Stimulated activated CD8-positive, alpha-beta memory T cell treated with anti-CD3 and anti-CD28 coated beads, Interleukin-4, amount 100 ng/mL, for 24 hours (primary cell): ENCODE data around the gene TAP2.
"Not testable (repeated sequence)": the region's sequence is repeated elsewhere in the genome, so short reads cannot be mapped to it uniquely, and the experiment has no call there.

Source experiments
- DNase-seq: peaks from one replicate; pipeline ENCODE4 v3.0.0-alpha.2; 2020; ENCODE audit warnings: low read depth

TAP2 gene

DNA sequence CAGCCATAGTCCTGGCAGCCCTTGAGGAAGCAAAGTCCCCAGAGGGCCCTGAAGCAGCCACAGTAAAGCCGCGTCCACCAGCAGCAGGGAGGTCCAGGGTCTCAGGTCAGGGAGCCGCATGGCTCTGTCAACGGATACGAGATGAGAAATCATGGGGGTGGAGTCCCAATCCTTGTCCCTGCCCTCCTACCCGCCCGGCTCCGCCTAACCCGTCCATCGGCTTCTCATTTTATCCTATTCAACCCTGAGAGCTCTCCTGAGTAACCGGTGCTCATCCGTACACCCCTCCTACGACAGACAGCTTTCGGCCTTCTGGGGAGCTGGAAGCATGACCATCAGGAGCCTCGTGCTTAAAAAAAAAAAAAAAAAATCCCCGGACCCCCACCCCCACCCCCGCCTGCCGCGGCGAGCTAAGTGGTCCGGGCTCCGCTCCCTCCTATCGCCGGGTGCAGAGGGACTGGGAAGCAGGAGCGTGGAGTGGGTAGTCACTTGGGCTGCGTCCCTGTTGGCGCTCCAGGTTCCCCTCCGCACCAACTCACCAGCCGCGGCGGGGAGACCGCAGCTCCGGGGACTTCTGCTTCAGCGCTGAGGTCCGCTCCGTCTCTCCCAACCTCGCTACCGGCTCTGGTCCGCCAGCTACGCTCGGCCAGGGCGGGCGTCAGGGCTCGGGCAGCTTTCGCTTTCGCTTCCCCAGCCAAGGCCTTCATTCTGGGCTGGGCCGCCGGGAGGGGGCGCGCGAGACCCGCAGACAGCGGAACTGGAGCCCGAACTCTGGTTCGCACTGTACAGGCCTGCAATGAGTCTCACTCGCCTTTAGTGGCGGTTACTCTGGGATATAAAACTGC, at the start of gene TAP2:
Gene TAP2, minus strand, starts transcription at position 626 of the 845 bp plus-strand sequence. Its CDS starts 506 bp downstream, at position 120.
- peak; percentile 96 for DNase-seq

DNA sequence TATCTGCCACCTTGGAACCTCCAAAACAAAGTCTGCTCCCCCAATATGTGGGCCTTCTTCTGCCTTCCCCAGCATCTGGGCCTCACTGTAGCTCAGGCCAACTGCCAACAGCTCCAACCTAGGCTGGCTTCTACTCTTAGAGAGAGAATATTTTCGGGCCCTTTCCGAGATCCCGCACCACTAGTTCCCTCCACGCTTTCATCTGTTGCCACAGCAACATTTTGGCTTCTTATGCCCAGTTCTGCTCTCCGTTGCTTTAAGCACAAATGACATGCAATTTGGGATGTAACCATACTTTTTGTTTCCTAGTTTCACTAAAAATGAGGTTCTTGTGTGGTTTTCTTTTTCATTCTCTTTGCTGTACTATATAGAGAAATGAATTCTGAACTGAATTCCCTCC, 49.1 kb upstream of the TAP2 start:
- DNase-seq = no peak

DNA sequence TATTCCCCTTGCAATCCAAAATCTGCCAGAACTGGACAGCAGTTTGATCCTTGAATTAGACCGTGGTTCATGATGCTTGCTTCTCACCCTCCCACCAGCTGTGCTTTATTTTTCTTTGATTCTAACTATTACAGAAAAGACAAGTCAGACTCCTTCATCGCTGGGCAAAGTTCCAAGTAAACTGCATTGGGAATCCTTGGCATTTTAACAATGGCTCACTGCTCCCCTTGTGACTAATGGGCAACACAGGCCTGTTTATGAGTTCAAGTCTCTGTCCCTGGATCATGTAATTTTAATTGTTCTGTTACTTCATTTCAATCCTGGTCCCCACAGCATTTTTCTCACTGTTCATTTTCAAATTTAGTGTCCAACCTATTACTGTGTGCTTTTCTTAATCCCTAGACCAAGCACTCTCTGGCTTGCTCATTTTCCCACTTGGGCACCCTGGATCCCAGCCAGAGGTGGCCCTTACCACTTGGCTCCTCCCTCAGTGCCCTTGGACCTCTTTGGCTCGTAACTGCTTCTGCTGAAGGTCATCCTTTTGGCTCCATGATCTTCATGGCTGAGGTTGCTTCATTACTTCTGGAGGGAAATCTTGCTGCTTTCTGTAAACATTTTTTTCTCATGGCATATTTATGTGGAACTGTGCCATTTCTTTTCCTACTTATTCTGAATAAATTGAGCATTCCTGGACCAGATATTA, 48.3 kb upstream of the TAP2 start:
- DNase-seq = no peak

GRCh38 chr6:32885698-32886286, 47.3 kb upstream of the TAP2 start:
- no peak for DNase-seq

GRCh38 chr6:32883789-32884188, 45.2 kb upstream of the TAP2 start:
- DNase-seq = no peak

DNA sequence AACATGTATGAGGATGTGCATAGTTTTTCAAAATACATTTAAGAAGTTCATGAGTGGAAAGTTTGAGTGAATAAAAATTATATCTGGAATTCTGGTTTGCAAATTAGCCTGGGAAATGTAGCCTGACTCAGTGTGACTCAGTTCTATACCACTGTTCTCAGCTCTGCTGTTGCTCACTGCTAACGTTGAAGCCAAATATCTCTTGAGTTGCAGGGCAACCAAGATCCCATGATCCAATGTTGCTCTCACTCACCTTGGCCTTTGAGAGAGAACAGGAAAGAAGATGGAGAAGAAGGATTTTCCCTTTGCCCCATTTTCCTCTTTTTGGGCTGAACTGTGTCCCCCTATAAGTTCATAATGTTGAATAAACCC, 44.3 kb upstream of the TAP2 start:
- DNase-seq = no peak

- not testable (repeated sequence) for DNase-seq
Observed at GRCh38 chr6:32880962-32881361, 42.4 kb upstream of the TAP2 start.

DNA sequence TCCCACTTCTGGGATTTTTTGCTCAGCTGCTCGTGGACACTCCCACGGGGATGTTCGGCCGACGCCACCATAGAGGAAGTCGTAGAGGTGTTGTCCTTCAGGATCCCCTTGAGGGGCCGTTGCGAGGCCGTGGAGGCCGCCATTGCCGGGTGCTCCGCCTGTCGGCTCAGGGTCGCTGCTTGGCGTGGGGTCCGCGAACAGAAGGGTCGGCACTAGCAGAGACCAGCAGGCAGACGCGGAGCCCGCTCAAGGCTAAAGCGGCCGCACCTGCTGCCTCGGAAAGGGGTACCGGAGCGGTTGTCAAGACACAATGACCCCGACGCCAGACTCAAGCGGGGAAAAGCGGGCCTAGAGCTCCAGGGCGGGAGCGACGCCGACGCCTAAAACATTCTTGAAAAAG, 41.2 kb upstream of the TAP2 start:
- DNase-seq = no peak

- DNase-seq = no peak
Observed at GRCh38 chr6:32876603-32877002, 38.1 kb upstream of the TAP2 start.

- DNase-seq = not testable (repeated sequence)
Observed at GRCh38 chr6:32873947-32874346, 35.4 kb upstream of the TAP2 start.

GRCh38 chr6:32868257-32868788, 29.8 kb upstream of the TAP2 start:
- peak; percentile 77 for DNase-seq

DNA sequence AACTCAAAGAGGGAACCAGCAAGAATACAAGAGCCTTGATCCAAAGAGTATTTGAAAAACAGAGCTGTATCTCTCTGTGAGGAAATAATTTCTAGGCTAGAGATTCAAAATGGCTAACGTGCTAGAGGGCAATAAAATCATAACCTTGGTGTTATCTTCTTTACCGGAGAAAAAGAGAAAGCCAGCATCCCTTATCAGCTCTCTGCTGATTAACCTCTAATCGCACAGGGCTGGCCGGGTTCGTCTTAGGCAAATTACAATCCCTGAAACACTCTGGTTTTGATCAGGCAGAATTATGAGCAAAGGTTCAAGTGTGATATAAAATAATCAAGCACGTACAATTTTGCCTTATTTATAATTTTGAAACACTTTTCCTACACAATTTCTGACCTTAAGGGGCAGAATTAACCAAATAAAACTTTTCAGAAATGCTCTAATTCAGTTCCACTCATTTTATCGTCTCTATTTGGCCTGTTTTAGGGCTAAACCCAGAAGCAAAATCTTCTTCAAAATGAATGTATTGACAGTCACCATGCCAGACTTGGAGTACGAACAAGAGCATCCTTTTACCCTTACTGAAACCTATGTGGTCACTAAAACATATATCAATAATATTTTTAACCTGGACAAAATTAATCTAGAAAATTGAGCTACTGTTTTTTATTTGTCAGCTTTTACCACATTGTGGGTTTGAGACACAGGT, 29.2 kb upstream of the TAP2 start:
- DNase-seq = no peak

- no peak for DNase-seq
Observed at GRCh38 chr6:32867022-32867477, 28.5 kb upstream of the TAP2 start.

DNA sequence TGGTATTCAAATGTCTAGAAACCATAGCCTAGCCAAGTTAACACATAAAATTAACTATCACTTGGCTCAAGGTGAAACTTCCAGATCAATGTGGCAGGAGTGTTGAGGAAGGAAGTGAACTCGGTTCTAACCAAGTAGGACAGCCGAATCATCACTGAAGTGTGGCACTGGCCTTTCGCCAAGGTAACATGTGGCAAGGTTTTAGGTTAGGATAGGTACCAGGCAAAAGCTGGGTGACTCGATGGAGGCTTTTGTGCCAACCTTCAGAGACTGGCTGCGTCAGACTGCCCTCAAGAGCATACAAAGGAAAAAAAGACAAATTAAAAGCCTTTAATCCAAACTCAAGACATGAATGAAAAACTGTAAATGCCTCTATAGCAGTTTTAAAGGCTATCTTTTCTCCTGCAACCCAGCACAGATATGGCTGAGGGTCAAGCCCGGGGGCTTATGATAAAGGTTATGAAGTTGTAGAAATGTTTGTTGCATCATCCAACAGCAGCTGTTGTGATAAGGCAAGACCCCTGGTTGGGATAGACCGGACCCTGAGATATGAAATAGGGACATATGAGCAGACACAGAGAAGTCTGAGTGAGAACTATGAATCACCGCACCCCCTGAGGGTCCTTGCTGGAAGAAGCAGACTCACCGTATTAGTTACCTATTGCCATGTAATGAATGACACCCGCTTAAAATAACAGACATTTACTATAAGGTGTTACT, 27.3 kb upstream of the TAP2 start:
- no peak for DNase-seq

GRCh38 chr6:32862725-32863124, 24.2 kb upstream of the TAP2 start:
- no peak for DNase-seq

DNA sequence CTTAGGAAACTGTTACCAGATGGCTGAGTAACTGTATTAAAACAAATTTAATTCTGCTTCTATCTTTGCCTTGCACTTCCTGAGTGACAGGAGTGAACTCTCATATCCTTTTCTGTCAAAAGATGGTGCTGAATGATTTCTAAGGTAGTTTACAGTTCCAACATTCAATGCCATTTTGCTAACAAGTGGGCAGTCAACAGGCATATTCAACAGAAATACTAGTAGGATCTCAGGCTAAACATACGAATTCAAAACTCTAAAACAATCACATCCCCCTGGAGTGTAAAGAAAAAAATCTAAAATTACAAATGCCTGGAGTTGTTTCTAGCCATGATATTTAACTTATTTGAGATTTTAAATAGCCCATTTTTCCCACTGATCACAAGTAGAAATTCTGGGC, 22.1 kb upstream of the TAP2 start:
- DNase-seq = no peak

DNA sequence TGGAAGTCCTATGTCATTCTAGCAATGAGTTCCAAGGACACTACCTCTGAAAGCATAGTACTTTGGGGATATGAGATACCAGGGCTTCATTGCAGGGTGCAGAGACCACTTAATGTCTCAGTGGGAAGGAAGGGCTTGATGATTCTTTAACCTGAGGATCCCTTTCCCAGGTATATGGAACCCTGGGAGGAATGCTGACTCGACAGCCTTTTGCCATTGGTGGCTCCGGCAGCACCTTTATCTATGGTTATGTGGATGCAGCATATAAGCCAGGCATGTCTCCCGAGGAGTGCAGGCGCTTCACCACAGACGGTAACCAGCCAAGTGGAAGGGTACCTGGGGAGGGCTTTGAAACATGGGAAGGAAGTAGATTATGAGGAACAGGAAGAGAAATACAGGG, 19.7 kb upstream of the TAP2 start:
- no peak for DNase-seq

DNA sequence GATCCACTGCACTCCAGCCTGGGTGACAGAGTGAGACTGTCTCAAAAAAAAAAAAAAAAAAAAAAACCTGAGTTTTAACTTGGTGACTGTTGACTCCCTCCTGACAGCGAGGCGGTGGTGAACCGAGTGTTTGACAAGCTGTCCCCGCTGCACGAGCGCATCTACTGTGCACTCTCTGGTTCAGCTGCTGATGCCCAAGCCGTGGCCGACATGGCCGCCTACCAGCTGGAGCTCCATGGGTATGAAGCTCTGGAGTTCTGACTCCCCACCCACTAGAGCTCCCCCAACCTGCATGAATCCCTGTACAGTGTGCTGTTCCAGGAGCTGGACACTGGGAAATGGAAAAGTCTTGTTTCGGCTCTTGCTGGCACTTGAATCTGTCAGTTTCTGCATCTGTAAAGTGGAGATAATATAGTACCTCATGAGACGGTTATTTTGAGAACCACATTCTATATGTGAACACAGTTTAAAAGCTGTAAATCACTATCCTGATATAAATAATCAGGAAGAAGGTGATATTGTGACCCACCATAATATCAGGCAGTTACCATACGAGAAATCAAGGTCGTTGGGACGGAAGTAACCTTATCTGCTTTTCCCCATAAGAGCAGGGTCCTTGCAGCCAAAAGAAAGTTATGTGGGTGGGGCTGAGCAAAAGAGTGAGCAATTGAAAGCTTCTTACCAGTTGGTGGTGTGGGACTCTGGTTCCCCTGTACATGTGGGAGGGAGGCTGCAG, 18.8 kb upstream of the TAP2 start:
- DNase-seq = no peak

DNA sequence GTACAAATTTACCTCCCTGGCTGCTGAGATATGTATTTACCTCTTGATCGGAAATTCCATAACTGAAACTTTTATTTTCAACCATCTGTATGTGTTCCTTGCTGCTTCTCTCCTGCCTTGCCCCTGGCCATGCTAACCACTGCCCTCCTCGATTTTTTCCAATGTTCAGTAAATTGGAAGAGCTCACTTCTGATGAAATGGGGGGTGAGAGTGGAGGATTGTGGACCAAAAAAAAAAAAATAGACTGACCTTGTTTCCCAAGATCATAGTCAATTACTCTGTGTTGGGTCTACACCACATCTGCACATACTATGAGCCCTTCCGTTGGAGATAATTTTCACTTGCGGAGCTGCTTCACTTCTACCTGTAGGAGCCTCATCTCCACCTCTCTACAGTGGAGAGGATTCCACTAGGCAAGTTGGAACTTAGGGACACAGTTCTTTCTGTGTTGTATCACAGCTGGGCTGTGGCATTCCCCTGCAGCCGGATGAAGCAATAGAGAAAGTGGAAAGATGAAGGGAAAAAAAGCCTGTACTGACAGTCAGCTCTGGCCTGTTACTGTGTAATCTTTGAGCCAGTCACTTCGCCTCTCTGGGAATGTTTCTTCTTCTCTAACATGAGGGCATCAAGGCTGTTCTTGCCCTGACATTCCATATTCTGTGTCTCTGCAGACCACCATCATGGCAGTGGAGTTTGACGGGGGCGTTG, 17.1 kb upstream of the TAP2 start:
- no peak for DNase-seq
